ENCODE data around the gene WDR93.

Gene WDR93

GRCh38 chr15:89755701-89756100, 65.1 kb downstream of the WDR93 start:
- DNase-seq (ENCODE audit: low spot score): no peak
- TF ChIP-seq CTCF (IDR thresholded peaks at IDR 0.05; ENCODE audit: extremely low read depth, missing control alignments): no peak

- no peak for DNase-seq (ENCODE audit: low spot score)
- no peak for TF ChIP-seq CTCF (IDR thresholded peaks at IDR 0.05; ENCODE audit: extremely low read depth, missing control alignments)
Measured at GRCh38 chr15:89756897-89757296, 66.3 kb downstream of the WDR93 start.

GRCh38 chr15:89758283-89758682, 67.7 kb downstream of the WDR93 start:
- DNase-seq (ENCODE audit: low spot score): no peak
- no peak for TF ChIP-seq CTCF (IDR thresholded peaks at IDR 0.05; ENCODE audit: extremely low read depth, missing control alignments)

- no peak for DNase-seq (ENCODE audit: low spot score)
- TF ChIP-seq CTCF (IDR thresholded peaks at IDR 0.05; ENCODE audit: extremely low read depth, missing control alignments): no peak
Measured at GRCh38 chr15:89758981-89759380, 68.4 kb downstream of the WDR93 start.

- no peak for TF ChIP-seq CTCF (IDR thresholded peaks at IDR 0.05; ENCODE audit: extremely low read depth, missing control alignments)
- DNase-seq (ENCODE audit: low spot score): no peak
Measured at GRCh38 chr15:89759835-89760234, 69.2 kb downstream of the WDR93 start.

GRCh38 chr15:89760303-89761008, 69.8 kb downstream of the WDR93 start:
- TF ChIP-seq CTCF (IDR thresholded peaks at IDR 0.05; ENCODE audit: extremely low read depth, missing control alignments): peak; percentile 92
- peak; percentile 84 for DNase-seq (ENCODE audit: low spot score)

- no peak for DNase-seq (ENCODE audit: low spot score)
- no peak for TF ChIP-seq CTCF (IDR thresholded peaks at IDR 0.05; ENCODE audit: extremely low read depth, missing control alignments)
Measured at GRCh38 chr15:89761009-89761831, 70.6 kb downstream of the WDR93 start.

Data from GM20000 (cell line).